Activated naive CD4-positive, alpha-beta T cell treated with Interleukin-2 at 50 U/mL for 16 hours (primary cell): ENCODE measurements around the gene IL1RL2.

Source experiments
- DNase-seq: peaks from one replicate; pipeline ENCODE4 v3.0.0-alpha.2; 2020

Gene IL1RL2

DNA sequence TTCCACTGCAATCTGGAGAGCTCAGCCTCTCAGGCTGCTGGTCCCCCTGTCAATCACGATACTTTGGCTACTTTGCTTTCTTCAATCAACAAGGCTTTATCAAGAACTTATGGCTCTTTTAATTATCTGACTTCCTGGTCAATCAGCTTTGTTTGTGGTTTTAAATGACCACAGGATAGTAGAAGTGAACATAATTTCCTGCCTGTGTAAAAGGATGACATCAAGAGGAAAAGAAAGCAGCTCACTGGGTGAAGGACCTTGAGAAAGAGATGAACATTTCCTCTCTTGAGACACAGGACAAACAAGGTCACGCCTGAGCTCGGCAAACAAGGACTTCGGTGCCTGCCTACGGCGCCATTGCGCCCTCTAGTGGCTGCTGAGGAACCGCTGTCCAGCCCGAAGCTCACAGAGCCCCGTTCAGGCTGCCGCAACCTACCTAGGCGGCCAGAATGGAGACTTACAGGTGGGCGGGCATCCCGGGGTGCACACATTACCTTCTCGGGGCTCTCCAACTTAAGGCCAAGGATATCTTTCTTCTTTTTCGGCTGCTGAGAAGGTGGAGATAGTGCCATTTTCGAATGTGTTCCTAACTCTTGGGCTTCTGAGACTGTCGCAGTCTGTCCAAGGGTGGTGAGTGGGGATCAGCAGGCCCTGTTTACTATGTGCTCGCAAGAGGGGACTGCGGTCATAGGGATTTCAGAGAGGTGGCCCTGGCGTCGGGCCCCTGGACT lies 54.0 kb downstream of the IL1RL2 start:
- peak; percentile 91 for DNase-seq

DNA sequence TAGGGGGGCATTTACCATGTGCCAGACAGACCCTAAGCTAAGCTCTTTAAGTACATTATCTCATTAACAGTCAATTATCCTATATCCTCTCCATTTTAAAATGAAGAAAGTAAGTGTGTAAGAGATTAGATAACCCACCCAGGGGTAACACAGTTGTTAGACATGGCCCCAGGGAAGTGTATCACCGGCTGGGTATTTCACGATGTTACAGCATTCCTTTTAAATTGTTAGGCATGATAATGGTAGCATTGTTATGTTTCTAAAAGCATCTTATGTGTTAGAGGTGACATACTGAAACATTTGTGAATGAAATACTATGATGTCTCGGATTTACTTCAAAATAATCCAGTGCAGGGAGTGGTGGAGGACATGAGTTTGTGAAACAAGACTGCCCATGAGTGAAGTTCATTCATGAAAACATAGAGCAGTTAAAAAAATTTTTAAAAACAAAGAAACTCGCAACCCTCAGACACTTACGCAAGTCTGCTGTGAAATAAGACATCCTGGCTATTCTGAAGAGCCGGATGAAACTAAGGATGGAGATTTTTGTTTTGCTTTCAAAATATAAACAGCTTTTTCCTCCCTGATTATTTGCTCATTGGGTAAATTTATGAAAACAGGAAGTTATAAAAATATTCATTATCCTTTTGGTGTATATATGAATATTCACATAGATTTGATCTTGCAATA lies 54.9 kb downstream of the IL1RL2 start:
- DNase-seq = no peak

DNA sequence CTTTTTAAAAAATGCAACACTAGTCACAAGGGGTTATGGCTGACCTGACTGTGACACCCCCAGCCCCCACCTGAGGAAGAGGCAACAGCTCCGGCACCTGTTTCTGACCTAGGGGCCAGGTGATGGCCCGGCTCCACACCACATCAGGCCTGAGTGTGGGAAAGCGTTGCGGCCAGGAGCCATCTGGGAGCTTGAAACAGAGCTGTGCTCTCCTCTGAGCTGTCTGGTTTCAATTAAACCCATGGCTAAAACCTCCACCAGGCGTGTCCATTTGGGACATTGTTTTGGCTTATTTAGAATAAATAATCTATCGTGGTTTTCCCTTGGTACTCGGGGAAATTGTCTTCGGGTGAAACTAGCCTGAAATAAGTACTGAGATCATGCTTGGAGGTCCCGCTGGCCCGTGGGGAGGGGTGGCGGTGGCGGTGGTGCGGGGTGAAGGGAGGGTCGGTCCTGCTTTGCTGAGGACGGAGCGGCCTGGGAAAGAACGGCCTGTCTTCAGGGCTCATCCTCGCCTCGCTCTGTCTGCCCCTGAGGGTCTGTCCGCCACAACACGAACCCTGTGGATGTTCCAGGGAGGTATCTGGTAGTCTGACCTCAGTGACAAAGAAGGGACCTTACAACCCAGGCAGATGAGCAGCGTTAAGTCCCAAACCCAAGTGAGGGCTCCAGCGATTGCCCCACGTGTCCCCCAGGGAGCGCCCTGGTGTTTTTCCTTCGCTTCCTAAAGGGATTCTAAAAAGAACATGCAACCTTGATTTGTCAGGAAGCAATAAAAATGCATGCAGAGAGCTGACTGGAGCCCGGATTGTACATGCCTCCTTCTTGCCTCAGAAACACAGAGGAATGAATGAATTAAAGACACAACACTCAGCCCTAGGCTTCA lies 58.7 kb downstream of the IL1RL2 start:
- no peak for DNase-seq

DNA sequence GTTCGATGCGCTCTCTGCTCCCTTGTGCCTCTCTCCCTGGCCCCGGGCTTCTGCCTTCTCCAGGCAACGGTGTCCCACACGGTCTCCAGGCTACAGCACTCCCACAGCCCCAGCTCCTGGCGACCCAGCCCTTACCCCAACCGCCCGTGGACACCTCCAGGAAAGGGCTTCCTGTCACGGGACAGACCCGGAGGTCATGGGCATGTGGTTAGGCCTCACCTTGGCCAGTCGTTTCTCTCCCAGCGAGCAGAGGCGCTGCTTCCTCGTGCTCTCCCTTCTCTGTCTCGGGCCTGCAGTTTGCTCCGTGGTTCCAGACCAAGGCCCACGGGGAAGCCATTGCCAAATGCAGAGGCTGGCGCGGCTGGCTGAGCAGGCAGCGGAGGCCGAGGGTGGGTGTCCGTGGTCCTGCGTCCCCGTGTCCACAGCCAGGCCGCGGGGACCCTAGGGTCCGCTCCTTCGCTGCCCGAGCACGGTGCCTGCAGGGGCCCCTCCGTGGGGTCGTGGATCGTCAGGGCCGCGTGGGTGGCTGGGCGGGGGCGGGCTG lies 63.5 kb downstream of the IL1RL2 start:
- DNase-seq = no peak

DNA sequence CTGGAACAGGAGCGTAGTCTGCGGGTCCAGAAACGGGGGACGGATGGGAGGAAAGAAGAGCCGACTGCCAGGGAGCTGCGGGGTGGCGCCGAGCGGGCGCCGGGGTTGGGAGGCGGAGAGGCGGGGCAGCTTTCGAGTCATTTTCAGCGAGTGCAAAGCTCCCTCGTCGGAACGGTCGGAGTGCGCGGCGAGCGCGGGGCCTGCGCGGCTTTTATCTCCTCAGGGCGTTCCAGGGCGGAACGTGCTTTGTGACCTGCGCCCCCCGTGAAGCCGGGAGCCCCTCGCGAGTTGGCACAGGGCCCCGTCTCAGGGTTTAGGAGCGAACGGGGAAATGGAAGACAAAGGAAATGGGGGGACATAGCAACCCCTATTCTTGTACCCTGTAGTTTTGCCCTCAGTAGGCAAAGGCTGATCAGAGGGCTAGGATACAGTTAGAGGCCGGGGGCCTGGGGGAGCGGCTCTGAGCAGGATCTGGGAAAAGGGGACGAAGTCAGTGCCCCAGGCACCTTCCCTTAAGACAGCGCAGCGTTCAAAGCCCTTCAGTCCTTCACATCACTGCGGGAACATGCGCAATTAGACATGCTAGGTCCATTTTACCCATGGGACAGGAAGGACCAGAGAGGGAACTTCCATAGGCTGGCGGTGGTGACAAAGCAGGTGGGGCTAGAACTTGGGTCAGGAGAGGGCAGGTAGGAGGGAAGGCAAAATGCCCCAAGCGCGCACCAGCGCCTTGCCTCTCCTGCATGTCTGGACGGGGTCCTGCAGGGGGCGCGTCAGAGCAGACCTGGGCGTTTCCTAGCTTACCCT lies 64.4 kb downstream of the IL1RL2 start:
- DNase-seq = peak; percentile 68

DNA sequence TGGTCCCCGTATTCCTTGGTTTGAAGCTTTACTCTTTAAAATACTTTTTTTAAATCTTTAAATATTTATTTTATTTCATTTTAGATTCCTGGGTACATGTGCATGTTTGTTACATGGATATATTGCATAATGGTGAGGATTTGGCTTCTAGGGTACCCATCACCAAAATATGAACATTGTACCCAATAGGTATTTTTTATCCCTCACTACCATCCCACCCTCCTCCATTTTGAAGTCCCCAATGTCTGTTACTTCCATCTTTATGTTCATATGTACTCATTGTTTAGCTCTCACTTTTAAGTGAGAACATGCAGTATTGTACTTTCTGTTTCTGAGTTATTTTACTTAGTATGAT lies 65.0 kb downstream of the IL1RL2 start:
- DNase-seq = no peak

DNA sequence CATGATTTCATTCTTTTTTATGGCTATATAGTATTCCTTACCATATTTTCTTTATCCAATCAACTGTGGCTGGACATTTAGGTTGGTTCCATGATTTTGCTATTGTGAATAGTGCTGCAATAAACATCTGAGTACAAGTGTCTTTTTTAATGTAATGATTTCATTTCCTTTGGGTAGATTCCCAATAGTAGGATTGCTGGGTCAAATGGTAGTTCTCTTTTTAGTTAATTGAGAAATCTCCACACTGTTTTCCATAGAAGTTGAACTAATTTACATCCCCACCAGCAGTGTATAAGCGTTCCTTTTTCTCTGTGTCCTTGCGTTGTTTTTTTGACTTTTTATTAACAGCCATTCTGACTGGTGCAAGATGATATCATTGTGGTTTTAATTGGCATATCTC lies 65.4 kb downstream of the IL1RL2 start:
- no peak for DNase-seq

DNA sequence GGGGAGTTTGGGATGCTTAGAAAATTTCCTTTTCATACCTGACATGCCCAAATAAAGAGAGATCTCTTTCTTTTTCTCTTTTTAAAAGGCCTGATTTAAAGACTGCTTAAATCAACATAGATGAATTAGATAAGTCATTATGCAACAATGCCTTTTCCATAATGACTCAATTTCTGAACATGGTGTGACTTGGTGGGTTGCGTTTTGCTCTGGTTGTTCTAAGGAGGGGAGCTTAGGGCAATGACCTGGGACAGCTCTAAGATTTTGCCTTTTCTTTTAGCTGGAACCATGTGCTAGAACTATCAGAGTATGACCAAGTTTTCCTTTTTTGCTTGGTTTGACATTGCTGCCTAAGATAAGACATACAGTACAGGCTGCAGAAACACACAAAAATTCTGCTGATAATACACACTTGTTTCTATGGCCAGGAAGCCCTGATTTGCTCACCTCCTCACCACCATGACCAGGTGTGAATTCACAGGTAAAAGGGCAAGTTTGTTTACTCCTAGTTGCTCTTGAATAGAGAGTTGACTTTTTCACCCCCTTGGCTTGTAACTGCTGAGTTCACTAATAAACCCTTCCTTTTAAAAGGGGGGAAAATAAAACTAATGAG lies 66.4 kb downstream of the IL1RL2 start:
- DNase-seq = no peak

DNA sequence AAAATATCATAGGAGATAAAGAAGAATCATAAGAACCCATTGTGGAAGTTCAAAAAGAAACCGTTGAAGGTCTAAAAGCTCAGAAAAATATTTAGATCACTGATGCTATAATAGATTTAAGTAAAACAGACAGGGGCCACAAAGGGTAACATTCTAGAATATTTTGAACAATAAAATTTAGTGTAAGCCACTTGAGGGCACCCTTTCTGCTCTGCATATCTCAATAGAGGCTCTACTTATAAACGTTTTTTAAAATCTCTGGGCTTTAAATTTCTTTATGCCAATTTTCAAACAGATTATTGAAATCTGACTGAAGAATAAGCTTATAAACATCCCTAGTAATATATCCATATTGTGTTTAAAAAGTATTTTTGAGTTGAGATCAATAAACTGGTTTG lies 66.9 kb downstream of the IL1RL2 start:
- no peak for DNase-seq

DNA sequence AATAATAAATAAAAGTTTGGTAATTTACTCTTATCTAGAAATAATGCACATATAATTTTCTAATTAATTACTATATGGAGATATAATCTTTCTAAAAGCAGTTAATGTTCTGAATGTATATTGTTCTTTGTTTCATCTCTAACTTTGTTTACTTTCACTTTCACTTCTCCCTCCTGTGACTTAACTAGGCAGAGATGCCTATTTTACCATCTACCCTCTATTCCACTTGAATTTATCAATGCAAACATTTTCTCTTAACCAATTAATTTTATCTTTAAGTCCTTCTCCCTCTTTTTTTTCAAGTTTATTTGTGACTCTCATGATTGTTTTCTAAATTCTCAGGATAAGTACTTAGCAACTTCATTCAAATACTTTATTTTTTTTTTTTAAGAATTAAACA lies 69.5 kb downstream of the IL1RL2 start:
- DNase-seq = no peak

DNA sequence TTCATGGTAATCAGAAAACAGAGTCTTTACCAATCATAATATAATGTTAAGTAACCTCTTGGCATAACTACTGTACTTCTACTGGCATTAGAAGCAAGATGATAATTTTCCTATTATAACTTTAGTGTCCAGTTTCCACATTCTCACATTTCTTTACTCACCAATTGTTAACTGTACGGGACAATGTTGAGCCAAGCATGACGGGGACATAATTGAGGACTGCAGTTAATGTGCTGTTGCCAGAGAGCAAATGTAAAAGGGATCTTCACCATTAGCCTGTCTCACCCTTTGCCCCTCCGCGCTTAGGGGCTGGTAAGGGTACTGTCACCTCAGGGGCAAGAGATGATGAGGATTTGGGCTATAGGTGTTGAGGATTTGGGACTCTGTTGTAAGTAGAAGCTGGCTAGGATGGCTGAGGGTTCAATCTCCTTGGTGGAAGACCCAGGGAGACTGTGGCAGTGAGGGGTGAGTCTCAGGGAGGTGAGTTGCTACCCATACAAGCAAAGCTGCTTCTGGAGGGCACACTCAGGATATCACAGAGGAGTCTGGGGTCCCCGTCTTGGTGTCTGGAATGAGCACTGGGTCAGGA lies 70.1 kb downstream of the IL1RL2 start:
- DNase-seq = no peak

DNA sequence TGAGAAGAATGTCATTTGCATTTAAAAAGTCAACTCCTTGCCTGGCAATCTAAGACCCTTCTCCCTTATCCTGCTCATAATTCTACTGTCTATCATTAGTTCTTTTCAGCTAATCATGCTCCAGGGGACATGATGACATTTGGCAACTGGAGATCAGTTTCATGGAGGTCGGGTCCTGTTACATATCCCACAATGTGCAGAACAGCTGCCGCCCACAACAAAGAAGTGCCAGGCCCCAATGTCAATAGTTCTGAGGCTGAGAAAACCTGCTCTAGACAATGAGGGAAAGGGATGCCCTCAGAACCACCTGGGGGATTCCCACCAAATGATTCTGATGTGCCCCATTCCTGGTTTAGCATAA lies 71.2 kb downstream of the IL1RL2 start:
- no peak for DNase-seq

DNA sequence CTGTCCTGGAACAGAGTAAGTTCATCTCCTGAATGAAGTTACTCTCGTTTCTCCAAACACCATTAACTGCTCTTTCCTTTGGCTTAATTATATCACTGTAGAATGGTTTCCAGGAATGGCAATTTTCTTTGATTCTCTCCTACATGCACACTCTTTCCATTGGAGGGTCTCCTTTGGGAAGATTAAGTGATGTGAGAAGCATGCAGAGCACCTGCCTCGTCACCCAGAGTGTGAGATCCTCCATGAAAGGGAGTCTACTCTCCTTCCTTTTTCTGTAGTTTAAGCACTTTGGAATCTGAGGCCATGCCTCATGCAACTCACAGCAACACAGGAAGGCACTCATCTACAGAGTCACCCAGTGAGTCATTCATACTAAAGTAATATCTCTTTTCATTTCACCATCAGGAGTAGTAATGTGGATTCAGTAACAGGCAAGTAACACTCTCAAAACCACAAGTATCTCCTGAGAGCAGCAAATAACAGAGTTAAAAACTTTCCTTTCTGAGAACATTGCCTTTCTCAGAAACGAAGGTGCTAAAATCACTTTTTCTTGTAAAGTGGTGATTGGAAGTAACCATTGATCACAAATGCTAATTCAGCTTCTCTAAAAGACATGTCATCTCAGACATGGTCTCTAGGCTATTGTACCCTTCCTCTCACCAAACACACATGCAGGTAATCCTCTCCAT lies 71.7 kb downstream of the IL1RL2 start:
- peak; percentile 31 for DNase-seq

DNA sequence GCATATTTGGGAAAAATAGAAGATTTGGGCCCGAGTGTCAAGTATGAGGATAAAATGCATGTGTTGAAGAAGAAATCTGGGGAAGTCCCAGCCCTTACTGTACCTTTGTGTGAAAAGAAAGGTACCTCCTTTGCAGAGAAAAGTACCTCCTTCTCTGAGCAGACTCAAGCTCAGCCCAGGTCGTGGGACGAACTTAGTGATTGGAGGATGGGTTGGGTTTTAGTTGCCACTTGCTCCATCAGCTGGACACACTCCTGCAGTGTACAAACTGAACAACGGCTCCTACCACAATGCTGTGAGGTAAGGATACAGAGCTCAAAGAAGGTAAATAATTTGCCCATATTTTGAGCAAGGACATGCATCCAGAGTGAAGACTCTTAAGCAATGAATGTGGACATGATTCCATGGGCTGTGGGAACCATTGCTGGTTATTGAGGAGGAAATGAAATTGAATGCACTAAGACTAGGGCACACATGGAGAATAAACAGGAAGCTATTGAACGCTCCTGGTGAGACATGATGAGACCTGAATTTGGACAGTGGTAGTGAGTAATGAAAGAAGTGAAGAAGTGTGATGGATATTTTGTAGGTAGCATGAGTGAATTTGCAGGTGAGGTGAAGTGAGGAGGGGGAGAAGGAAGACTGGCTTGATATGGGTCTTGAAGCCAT lies 74.8 kb downstream of the IL1RL2 start:
- DNase-seq = no peak

DNA sequence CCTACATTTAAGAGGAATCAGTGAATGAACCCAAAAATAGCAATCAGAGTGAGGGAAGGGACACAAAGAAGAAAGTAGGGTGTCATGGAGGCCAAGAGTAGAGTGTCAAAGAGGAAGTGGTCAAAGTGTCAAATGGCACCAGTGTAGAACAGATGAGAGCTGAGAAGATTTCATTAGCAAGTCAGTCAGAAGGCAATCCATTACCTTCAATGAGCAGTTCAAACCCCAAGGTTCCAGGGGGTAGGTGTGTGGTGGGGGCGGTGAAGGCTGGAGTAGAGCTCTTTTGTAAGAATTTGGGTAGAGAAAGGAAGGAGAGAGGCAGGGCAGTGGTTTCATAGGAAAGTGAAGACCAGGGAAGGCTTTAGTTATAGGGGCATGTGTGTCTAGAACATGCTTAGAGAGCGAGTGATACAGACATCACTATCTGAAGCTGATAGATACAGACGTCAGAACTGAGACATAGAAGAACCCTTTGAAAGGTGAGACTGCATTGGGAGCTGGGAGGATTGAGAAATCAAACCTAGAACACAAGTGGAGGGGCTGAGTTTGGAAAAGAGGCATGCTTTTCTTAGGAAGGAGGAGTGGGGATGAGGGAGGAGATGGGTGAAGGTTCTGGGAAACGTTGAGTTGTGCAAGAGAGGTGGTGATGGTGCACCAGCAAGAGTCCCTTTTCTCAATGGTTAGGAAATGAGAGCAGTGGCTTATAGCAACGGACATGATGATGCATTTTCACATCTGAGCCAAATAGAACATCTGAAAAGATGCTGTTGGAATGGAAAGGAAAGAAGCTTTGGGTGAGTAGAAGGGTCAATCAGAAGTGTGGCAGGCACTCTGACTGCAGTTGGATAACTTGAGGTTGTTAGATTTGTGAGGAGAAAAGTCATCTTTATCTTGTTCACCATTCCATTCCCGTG lies 75.7 kb downstream of the IL1RL2 start:
- DNase-seq = no peak

DNA sequence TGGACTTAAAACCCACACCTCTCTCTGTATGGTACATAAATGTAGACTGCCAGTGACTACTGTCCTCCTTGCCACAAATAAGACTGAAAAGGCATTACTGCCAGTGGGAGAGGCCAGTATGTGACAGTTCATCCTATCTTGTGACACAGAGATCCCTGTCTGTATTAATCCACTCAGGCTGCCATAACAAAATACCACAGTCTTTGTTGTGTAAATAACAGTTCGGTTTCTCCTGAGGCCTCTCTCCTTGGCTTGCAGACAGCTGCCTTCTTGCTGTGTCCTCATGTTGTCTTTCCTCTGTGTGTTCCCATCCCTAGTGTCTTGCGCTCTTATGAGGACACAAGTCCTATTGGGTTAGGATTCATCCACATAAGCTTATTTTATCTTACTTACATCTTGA lies 78.1 kb downstream of the IL1RL2 start:
- DNase-seq = no peak

DNA sequence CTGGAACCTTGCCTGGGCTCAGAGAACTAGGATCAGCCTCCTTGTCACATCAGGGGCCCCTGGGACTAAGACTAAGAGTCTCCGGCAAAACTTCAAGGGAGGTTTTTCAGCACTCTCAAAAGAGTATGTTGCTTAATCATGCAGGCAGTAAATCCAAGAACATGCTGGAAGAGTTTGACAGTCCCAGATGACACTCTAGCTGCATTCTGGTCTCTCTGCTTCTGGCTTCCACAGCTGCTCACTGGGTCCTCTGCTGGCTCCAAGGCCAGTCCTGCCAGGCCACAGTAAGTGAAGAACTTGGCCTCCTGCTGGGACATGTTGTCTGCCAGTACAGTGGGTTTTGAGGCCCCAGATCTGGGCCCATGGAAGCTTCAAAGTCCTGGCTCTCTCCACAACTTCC lies 79.4 kb downstream of the IL1RL2 start:
- DNase-seq = no peak

DNA sequence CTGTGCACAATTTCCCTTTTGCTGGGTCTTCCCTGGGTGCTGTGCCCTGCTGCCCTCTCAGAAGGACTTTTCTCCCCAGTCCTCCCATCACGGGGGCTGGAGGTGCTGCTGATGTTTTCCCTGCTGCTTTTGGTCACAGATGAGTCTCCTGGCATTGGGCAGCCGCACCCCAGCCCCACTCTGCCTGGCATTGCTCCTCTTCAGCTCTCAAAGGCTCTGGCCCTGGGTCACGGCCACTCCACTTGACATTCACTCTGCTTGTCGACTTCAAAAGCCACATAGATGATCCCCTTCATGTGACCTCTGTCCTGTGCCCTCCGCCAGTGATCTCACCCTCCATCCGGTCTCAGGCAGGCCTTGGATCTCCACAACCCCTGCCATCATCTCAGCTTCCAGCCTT lies 81.0 kb downstream of the IL1RL2 start:
- DNase-seq = no peak

DNA sequence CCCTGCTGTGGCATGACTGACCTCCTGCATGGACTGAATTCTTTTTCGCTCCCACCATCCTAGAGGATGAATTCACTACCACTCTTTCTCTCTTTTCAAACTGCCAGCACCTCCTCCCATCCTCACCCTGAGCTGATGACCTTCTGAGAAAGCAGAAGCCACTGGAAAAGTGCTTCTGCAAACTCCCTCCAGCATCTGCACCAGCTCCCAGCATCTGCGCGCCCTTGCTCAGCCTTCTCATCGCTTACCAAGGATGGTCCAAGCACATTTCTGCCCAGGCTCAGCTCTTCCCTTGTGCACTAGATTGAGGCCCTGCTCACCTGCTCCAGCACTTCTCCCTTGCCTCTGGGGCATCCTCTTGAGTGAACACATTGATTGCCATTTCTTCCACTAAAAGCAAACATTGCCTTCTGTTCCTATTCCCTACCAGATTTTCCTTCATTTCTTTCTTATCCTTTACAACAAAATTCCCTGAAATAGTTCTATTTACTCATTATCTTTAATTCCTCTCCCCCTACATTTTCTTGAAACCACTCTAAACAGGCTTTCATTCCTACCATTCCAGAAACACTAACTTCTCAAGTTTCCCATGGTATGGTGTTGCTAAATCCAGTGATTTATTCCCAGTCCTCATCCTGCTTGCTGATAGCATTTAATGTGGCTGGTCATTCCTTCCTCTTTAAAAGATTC lies 81.8 kb downstream of the IL1RL2 start:
- DNase-seq = no peak
